ENCODE results near the gene PIK3R1. TPM values are rescaled to one million over a fixed set of nuclear protein-coding genes. Genes with fewer than 3 reads are reported as not detected.

PIK3R1 gene
- total RNA-seq, 1 donor from 2014 or later, result 43.3 TPM

- intact Hi-C loops (cut with micrococcal nuclease), result loop anchor here (1.0 to 10.0 kb wide), 5 partner anchors 12 to 877 kb away; no protein-coding TSS in a partner anchor
- no peak for DNase-seq (ENCODE audit: low spot score)
- Mint-ChIP-seq H3K36me3 (ENCODE audit: low read depth) (peaks cover 14% of the 10 kb centered on the region), H3K27ac (peak overlapping the region; percentile 57), H3K9me3 (no peaks in the 10 kb centered on the region), H3K27me3 (ENCODE audit: insufficient read depth) (peaks cover 2% of the 10 kb centered on the region), H3K4me1 (ENCODE audit: low read depth) (peaks cover 78% of the 10 kb centered on the region), H3K4me3 (peak overlapping the region; percentile 21)
These were observed 35.8 kb downstream of the PIK3R1 start for GRCh38 chr5:68251386-68251785.

GRCh38 chr5:68251804-68252522 lies 36.4 kb downstream of the PIK3R1 start:
- H3K4me1 Mint-ChIP-seq (ENCODE audit: low read depth), result peaks cover 80% of the 10 kb centered on the region
- peaks cover 2% of the 10 kb centered on the region for H3K27me3 Mint-ChIP-seq (ENCODE audit: insufficient read depth)
- DNase-seq (ENCODE audit: low spot score), result no peak
- H3K9me3 Mint-ChIP-seq, result no peaks in the 10 kb centered on the region
- H3K27ac Mint-ChIP-seq, result peak overlapping the region; percentile 57
- H3K36me3 Mint-ChIP-seq (ENCODE audit: low read depth), result peaks cover 15% of the 10 kb centered on the region
- H3K4me3 Mint-ChIP-seq, result peak overlapping the region; percentile 21
- intact Hi-C loops (cut with micrococcal nuclease), result loop anchor here (1.0 to 10.0 kb wide), 6 partner anchors 13 to 1006 kb away; no protein-coding TSS in a partner anchor

GRCh38 chr5:68252673-68253623 lies 37.4 kb downstream of the PIK3R1 start:
- Mint-ChIP-seq H3K27ac (no peak overlapping the region), H3K9me3 (no peaks in the 10 kb centered on the region), H3K4me3 (no peak overlapping the region), H3K36me3 (ENCODE audit: low read depth) (peaks cover 18% of the 10 kb centered on the region), H3K4me1 (ENCODE audit: low read depth) (peaks cover 89% of the 10 kb centered on the region), H3K27me3 (ENCODE audit: insufficient read depth) (peaks cover 2% of the 10 kb centered on the region)
- intact Hi-C loops (cut with micrococcal nuclease), result loop anchor here (1.0 to 10.0 kb wide), 5 partner anchors 178 to 1007 kb away; no protein-coding TSS in a partner anchor
- no peak for DNase-seq (ENCODE audit: low spot score)

- Mint-ChIP-seq H3K4me1 (ENCODE audit: low read depth) (peaks cover 89% of the 10 kb centered on the region), H3K4me3 (no peak overlapping the region), H3K36me3 (ENCODE audit: low read depth) (peaks cover 14% of the 10 kb centered on the region), H3K27ac (no peak overlapping the region), H3K27me3 (ENCODE audit: insufficient read depth) (peaks cover 2% of the 10 kb centered on the region), H3K9me3 (no peaks in the 10 kb centered on the region)
- intact Hi-C loops (cut with micrococcal nuclease), result loop anchor here (5.0 to 10.0 kb wide), 4 partner anchors 179 to 879 kb away; no protein-coding TSS in a partner anchor
- DNase-seq (ENCODE audit: low spot score), result no peak
These were observed 38.3 kb downstream of the PIK3R1 start for GRCh38 chr5:68253624-68254585.

GRCh38 chr5:68254810-68255209 lies 39.3 kb downstream of the PIK3R1 start:
- peaks cover 87% of the 10 kb centered on the region for H3K4me1 Mint-ChIP-seq (ENCODE audit: low read depth)
- no peak for DNase-seq (ENCODE audit: low spot score)
- intact Hi-C loops (cut with micrococcal nuclease), result loop anchor here (1.0 to 10.0 kb wide), 5 partner anchors 40 to 880 kb away; partner anchors contain the start of gene PIK3R1
- no peak overlapping the region for H3K27ac Mint-ChIP-seq
- H3K36me3 Mint-ChIP-seq (ENCODE audit: low read depth), result peaks cover 14% of the 10 kb centered on the region
- H3K4me3 Mint-ChIP-seq, result no peak overlapping the region
- H3K9me3 Mint-ChIP-seq, result no peaks in the 10 kb centered on the region
- peaks cover 2% of the 10 kb centered on the region for H3K27me3 Mint-ChIP-seq (ENCODE audit: insufficient read depth)

- Mint-ChIP-seq H3K4me3 (peak overlapping the region; percentile 30), H3K27ac (peak overlapping the region; percentile 21), H3K4me1 (ENCODE audit: low read depth) (peaks cover 87% of the 10 kb centered on the region), H3K27me3 (ENCODE audit: insufficient read depth) (peaks cover 2% of the 10 kb centered on the region), H3K9me3 (no peaks in the 10 kb centered on the region), H3K36me3 (ENCODE audit: low read depth) (peaks cover 14% of the 10 kb centered on the region)
- intact Hi-C loops (cut with micrococcal nuclease), result loop anchor here (1.0 to 10.0 kb wide), 4 partner anchors 40 to 881 kb away; partner anchors contain the start of gene PIK3R1
- DNase-seq (ENCODE audit: low spot score), result no peak
These were observed 40.0 kb downstream of the PIK3R1 start for GRCh38 chr5:68255305-68256120.

GRCh38 chr5:68257210-68257609 lies 41.7 kb downstream of the PIK3R1 start:
- Mint-ChIP-seq H3K27me3 (ENCODE audit: insufficient read depth) (peaks cover 2% of the 10 kb centered on the region), H3K36me3 (ENCODE audit: low read depth) (peaks cover 14% of the 10 kb centered on the region), H3K9me3 (no peaks in the 10 kb centered on the region), H3K4me1 (ENCODE audit: low read depth) (peaks cover 80% of the 10 kb centered on the region), H3K4me3 (no peak overlapping the region), H3K27ac (no peak overlapping the region)
- intact Hi-C loops (cut with micrococcal nuclease), result loop anchor here (10.0 kb wide), 3 partner anchors 182 to 882 kb away; no protein-coding TSS in a partner anchor
- DNase-seq (ENCODE audit: low spot score), result no peak

- Mint-ChIP-seq H3K27ac (no peak overlapping the region), H3K36me3 (ENCODE audit: low read depth) (peaks cover 14% of the 10 kb centered on the region), H3K4me3 (no peak overlapping the region), H3K4me1 (ENCODE audit: low read depth) (peaks cover 70% of the 10 kb centered on the region), H3K9me3 (no peaks in the 10 kb centered on the region), H3K27me3 (ENCODE audit: insufficient read depth) (peaks cover 2% of the 10 kb centered on the region)
- intact Hi-C loops (cut with micrococcal nuclease), result loop anchor here (10.0 kb wide), 3 partner anchors 184 to 884 kb away; no protein-coding TSS in a partner anchor
- DNase-seq (ENCODE audit: low spot score), result no peak
These were observed 43.0 kb downstream of the PIK3R1 start for GRCh38 chr5:68258531-68258930.

- intact Hi-C loops (cut with micrococcal nuclease), result loop anchor here (2.0 to 10.0 kb wide), 4 partner anchors 15 to 885 kb away; no protein-coding TSS in a partner anchor
- Mint-ChIP-seq H3K4me1 (ENCODE audit: low read depth) (peaks cover 65% of the 10 kb centered on the region), H3K4me3 (no peak overlapping the region), H3K9me3 (no peaks in the 10 kb centered on the region), H3K27ac (no peak overlapping the region), H3K36me3 (ENCODE audit: low read depth) (peaks cover 11% of the 10 kb centered on the region), H3K27me3 (ENCODE audit: insufficient read depth) (no peaks in the 10 kb centered on the region)
- DNase-seq (ENCODE audit: low spot score), result no peak
These were observed 44.1 kb downstream of the PIK3R1 start for GRCh38 chr5:68259700-68260099.

- Mint-ChIP-seq H3K27ac (no peak overlapping the region), H3K27me3 (ENCODE audit: insufficient read depth) (no peaks in the 10 kb centered on the region), H3K4me1 (ENCODE audit: low read depth) (peaks cover 65% of the 10 kb centered on the region), H3K36me3 (ENCODE audit: low read depth) (peaks cover 9% of the 10 kb centered on the region), H3K9me3 (no peaks in the 10 kb centered on the region), H3K4me3 (no peak overlapping the region)
- no peak for DNase-seq (ENCODE audit: low spot score)
- intact Hi-C loops (cut with micrococcal nuclease), result loop anchor here (2.0 kb wide), 1 partner anchor 14 kb away; no protein-coding TSS in a partner anchor
These were observed 44.9 kb downstream of the PIK3R1 start for GRCh38 chr5:68260467-68260866.

GRCh38 chr5:68261169-68261568 lies 45.6 kb downstream of the PIK3R1 start:
- no peaks in the 10 kb centered on the region for H3K27me3 Mint-ChIP-seq (ENCODE audit: insufficient read depth)
- DNase-seq (ENCODE audit: low spot score), result no peak
- peaks cover 67% of the 10 kb centered on the region for H3K4me1 Mint-ChIP-seq (ENCODE audit: low read depth)
- no peak overlapping the region for H3K4me3 Mint-ChIP-seq
- H3K9me3 Mint-ChIP-seq, result no peaks in the 10 kb centered on the region
- H3K27ac Mint-ChIP-seq, result no peak overlapping the region
- H3K36me3 Mint-ChIP-seq (ENCODE audit: low read depth), result peaks cover 6% of the 10 kb centered on the region
- intact Hi-C loops (cut with micrococcal nuclease), result loop anchor here (2.0 kb wide), 1 partner anchor 14 kb away; no protein-coding TSS in a partner anchor
